GF-D8 (cell line): ENCODE results near the gene TNFAIP8.

Experiments used
- DNase-seq: peaks from one replicate; lab custom pipeline; 2025; lab: John Stamatoyannopoulos, UW

The TNFAIP8 gene

GRCh38 chr5:119370486-119370885, 14.7 kb downstream of the TNFAIP8 start:
- no peak for DNase-seq

GRCh38 chr5:119371146-119371545, 15.3 kb downstream of the TNFAIP8 start:
- no peak for DNase-seq

- DNase-seq, result no peak
Observed at GRCh38 chr5:119373449-119373858, 17.6 kb downstream of the TNFAIP8 start.

GRCh38 chr5:119374901-119375300, 19.1 kb downstream of the TNFAIP8 start:
- no peak for DNase-seq

- no peak for DNase-seq
Observed at GRCh38 chr5:119377066-119377465, 21.2 kb downstream of the TNFAIP8 start.

- no peak for DNase-seq
Observed at GRCh38 chr5:119378075-119378700, 22.4 kb downstream of the TNFAIP8 start.

- DNase-seq, result no peak
Observed at GRCh38 chr5:119379096-119379495, 23.3 kb downstream of the TNFAIP8 start.

- no peak for DNase-seq
Observed at GRCh38 chr5:119379942-119380547, 24.2 kb downstream of the TNFAIP8 start.

- DNase-seq, result no peak
Observed at GRCh38 chr5:119382169-119382568, 26.4 kb downstream of the TNFAIP8 start.

GRCh38 chr5:119383008-119383407, 27.2 kb downstream of the TNFAIP8 start:
- DNase-seq, result no peak

GRCh38 chr5:119385136-119385535, 29.3 kb downstream of the TNFAIP8 start:
- DNase-seq, result no peak

GRCh38 chr5:119385536-119386128, 29.8 kb downstream of the TNFAIP8 start:
- DNase-seq, result no peak

- DNase-seq, result no peak
Observed at GRCh38 chr5:119386596-119387344, 31.0 kb downstream of the TNFAIP8 start.

GRCh38 chr5:119387945-119388618, 32.3 kb downstream of the TNFAIP8 start:
- no peak for DNase-seq

- DNase-seq, result no peak
Observed at GRCh38 chr5:119388619-119389190, 32.9 kb downstream of the TNFAIP8 start.

- no peak for DNase-seq
Observed at GRCh38 chr5:119389288-119390030, 33.6 kb downstream of the TNFAIP8 start.

- no peak for DNase-seq
Observed at GRCh38 chr5:119390404-119390803, 34.6 kb downstream of the TNFAIP8 start.

GRCh38 chr5:119393201-119393691, 37.4 kb downstream of the TNFAIP8 start:
- DNase-seq, result no peak

- DNase-seq, result no peak
Observed at GRCh38 chr5:119393746-119394145, 37.9 kb downstream of the TNFAIP8 start.

GRCh38 chr5:119395080-119395836, 39.4 kb downstream of the TNFAIP8 start:
- no peak for DNase-seq
